ENCODE results near the gene WDR87.
A peak's percentile ranks its signal among the peaks of the same experiment; 100 is the strongest.

The WDR87 gene

GRCh38 chr19:37905946-37906868 is at the start of gene WDR87:
Gene WDR87 (minus strand): TSS chr19:37906594. CDS start chr19:37898239, 8,355 bp downstream.
- peak; percentile 47 for DNase-seq

- DNase-seq: no peak
Measured at GRCh38 chr19:37955986-37956385, 49.6 kb upstream of the WDR87 start.

GRCh38 chr19:37954421-37954874 is 48.1 kb upstream of the WDR87 start:
- no peak for DNase-seq

- DNase-seq: no peak
Measured at GRCh38 chr19:37953918-37954303, 47.5 kb upstream of the WDR87 start.

- DNase-seq: no peak
Measured at GRCh38 chr19:37953171-37953917, 47.0 kb upstream of the WDR87 start.

GRCh38 chr19:37951816-37952210 is 45.4 kb upstream of the WDR87 start:
- DNase-seq: no peak

GRCh38 chr19:37950471-37951175 is 44.2 kb upstream of the WDR87 start:
- DNase-seq: no peak

- DNase-seq: no peak
Measured at GRCh38 chr19:37948362-37948761, 42.0 kb upstream of the WDR87 start.

- DNase-seq: no peak
Measured at GRCh38 chr19:37947778-37948177, 41.4 kb upstream of the WDR87 start.

- no peak for DNase-seq
Measured at GRCh38 chr19:37946132-37946531, 39.7 kb upstream of the WDR87 start.

GRCh38 chr19:37943480-37943879 is 37.1 kb upstream of the WDR87 start:
- no peak for DNase-seq

GRCh38 chr19:37942516-37942902 is 36.1 kb upstream of the WDR87 start:
- DNase-seq: no peak

GRCh38 chr19:37941782-37942515 is 35.6 kb upstream of the WDR87 start:
- no peak for DNase-seq

GRCh38 chr19:37938353-37938752 is 32.0 kb upstream of the WDR87 start:
- DNase-seq: no peak

- DNase-seq: no peak
Measured at GRCh38 chr19:37936886-37937285, 30.5 kb upstream of the WDR87 start.

GRCh38 chr19:37936166-37936565 is 29.8 kb upstream of the WDR87 start:
- DNase-seq: no peak

GRCh38 chr19:37935341-37935740 is 28.9 kb upstream of the WDR87 start:
- DNase-seq: no peak

- DNase-seq: no peak
Measured at GRCh38 chr19:37933937-37934358, 27.6 kb upstream of the WDR87 start.

GRCh38 chr19:37932985-37933936 is 26.9 kb upstream of the WDR87 start:
- no peak for DNase-seq

GRCh38 chr19:37931881-37932655 is 25.7 kb upstream of the WDR87 start:
- DNase-seq: no peak

GRCh38 chr19:37930416-37930815 is 24.0 kb upstream of the WDR87 start:
- DNase-seq: no peak
